Measurements from ENCODE around the gene PTPN4. TPM values are rescaled to one million over a fixed set of nuclear protein-coding genes. Genes with fewer than 3 reads are reported as not detected.

PTPN4 gene
- total RNA-seq = 129 TPM

GRCh38 chr2:119759451-119760236 is at the start of gene PTPN4:
Gene PTPN4 (plus strand): TSS chr2:119759922. CDS start chr2:119809854, 49,932 bp downstream.

DNA sequence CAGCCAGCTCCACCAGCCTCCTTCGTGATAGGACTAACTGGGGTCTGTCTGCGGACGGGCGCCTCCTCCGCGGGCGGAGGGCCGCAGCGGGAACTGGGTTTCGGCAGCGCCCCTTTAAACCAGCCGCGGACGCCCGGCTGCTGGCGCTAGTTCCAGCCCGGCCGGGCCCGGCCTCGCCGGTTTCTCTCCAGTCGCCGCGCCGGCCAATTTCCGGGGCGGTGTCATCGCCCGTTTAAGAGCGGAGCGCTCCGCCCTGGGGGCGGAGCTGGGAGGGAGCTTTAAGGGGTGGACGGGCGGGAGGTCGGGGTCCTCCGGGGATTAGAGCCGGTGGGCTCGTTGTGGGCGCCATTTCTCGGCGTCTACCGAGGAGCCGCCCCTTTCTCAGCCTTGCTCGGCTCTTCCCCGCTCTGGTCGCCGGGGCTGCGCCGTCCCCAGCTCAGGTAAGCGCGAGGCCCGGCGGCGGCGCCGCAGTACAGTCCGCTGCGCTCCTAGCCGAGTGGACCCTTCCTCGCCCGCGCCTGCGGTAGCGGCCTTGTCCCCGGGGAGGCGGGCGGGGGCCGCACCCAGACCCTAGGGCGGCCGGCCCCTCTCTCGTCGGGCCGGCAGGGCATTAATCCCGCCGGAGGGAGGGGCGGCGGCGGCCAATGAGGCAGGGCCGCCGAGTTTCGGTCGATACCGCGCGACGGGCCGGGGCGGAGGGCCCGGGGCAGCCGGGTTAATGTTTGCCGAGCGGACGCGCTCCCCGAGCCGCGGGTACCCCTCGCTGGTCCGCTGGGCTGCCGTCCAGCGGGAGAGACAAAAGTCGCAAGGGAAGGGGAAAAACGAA is 253.3 kb downstream of the PTPN4 start, which contains the start of gene EPB41L5:
TSS of gene EPB41L5 (plus strand) at position 307 of the 826 bp plus-strand sequence. CDS start 6,008 bp downstream, outside the sequence.

Other genes starting within 250 kb of the PTPN4 start
- gene SCTR, start 235.4 kb upstream of the PTPN4 start, total RNA-seq = not detected
- 4.1 TPM for gene CFAP221, start 215.5 kb upstream of the PTPN4 start, total RNA-seq
- gene TMEM177, start 80.7 kb upstream of the PTPN4 start, total RNA-seq = 18.2 TPM

Data from camera-type eye (tissue), 1 donor.